Mesothelial cell of epicardium (in vitro differentiated cells): ENCODE measurements around the gene GSG1L. TPM values are rescaled to one million over a fixed set of nuclear protein-coding genes. Genes with fewer than 3 reads are reported as not detected.

Source experiments
- DNase-seq, 2 experiments: peaks; one replicate each; pipeline ENCODE4 v3.0.0; 2021; ENCODE audit warnings: low spot score in 2 of 2; ENCODE audit not compliant: unreplicated experiment in 2 of 2
- H3K27ac Mint-ChIP-seq: 2 replicates; pipeline ENCODE4 v1.8.0; 2021; ENCODE audit warnings: mixed read lengths
- H3K27me3 Mint-ChIP-seq: 2 replicates; pipeline ENCODE4 v1.8.0; 2021; ENCODE audit warnings: low read depth, mixed read lengths
- H3K36me3 Mint-ChIP-seq: 2 replicates; pipeline ENCODE4 v1.8.0; 2021; ENCODE audit warnings: mixed read lengths
- H3K4me1 Mint-ChIP-seq: 2 replicates; pipeline ENCODE4 v1.8.0; 2021; ENCODE audit warnings: mixed read lengths
- H3K4me3 Mint-ChIP-seq: 2 replicates; pipeline ENCODE4 v1.8.0; 2021; ENCODE audit warnings: mild to moderate bottlenecking, moderate library complexity, mixed read lengths
- H3K9me3 Mint-ChIP-seq: 2 replicates; pipeline ENCODE4 v1.8.0; 2021; ENCODE audit warnings: mixed read lengths
- CTCF ChIP-seq: fragments of 200-600 bp; sonication (generic); IDR thresholded peaks from one replicate; pipeline ENCODE4 v1.5.0; 2021; ENCODE audit warnings: antibody characterized with exemption; ENCODE audit not compliant: unreplicated experiment
- total RNA-seq: library from RNA; stranded (reverse); gene quantifications from 3 replicates; pipeline ENCODE4 v1.2.1, GENCODE V29; 2021

Gene GSG1L
- total RNA-seq, 1 donor from 2014 or later: 1.7 TPM

GRCh38 chr16:27820646-27821345 is 242.7 kb downstream of the GSG1L start:
- peaks cover 30% of the 10 kb centered on the region for H3K27me3 Mint-ChIP-seq
- no peak for DNase-seq

GRCh38 chr16:27819881-27820610 is 243.5 kb downstream of the GSG1L start:
- TF ChIP-seq CTCF: no peak
- H3K4me3 Mint-ChIP-seq: no peak overlapping the region
- H3K36me3 Mint-ChIP-seq: no peaks in the 10 kb centered on the region
- H3K4me1 Mint-ChIP-seq: peaks cover 17% of the 10 kb centered on the region
- H3K27ac Mint-ChIP-seq: no peak overlapping the region
- peaks cover 28% of the 10 kb centered on the region for H3K27me3 Mint-ChIP-seq
- H3K9me3 Mint-ChIP-seq: peaks cover 3% of the 10 kb centered on the region
- no peak for DNase-seq

More at GRCh38 chr16:27820646-27821345, 242.7 kb downstream of the GSG1L start:
- H3K4me1 Mint-ChIP-seq: peaks cover 17% of the 10 kb centered on the region
- no peak overlapping the region for H3K27ac Mint-ChIP-seq
- TF ChIP-seq CTCF: no peak
- no peaks in the 10 kb centered on the region for H3K36me3 Mint-ChIP-seq
- no peak overlapping the region for H3K4me3 Mint-ChIP-seq
- no peaks in the 10 kb centered on the region for H3K9me3 Mint-ChIP-seq

DNA sequence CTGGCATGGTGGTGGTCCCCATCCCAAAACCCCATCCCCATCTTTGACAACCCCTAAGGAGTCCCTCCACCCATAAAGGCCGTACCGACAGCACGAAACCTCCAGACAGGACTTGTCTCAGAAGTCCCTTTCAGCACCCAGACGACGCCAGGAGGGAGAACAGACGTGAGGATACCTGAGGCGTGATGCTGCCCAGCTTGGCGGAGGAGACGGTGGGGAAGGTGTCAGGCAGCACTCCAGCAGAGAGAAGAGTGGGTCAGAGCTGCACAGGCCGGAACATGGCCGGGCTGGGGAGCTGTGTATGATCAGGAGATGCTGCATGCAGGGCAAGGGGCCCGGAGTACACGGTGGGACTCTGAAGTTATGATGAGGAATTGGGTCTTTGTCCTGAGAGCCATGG is 244.2 kb downstream of the GSG1L start:
- Mint-ChIP-seq H3K27me3 (peaks cover 23% of the 10 kb centered on the region), H3K9me3 (peaks cover 4% of the 10 kb centered on the region), H3K36me3 (no peaks in the 10 kb centered on the region), H3K4me1 (peaks cover 17% of the 10 kb centered on the region), H3K4me3 (no peak overlapping the region), H3K27ac (no peak overlapping the region)
- DNase-seq: no peak
- TF ChIP-seq CTCF: no peak

GRCh38 chr16:27818246-27818645 is 245.3 kb downstream of the GSG1L start:
- Mint-ChIP-seq H3K27ac (peak overlapping the region; percentile 78), H3K36me3 (no peaks in the 10 kb centered on the region), H3K4me3 (no peak overlapping the region), H3K27me3 (peaks cover 19% of the 10 kb centered on the region), H3K4me1 (peaks cover 17% of the 10 kb centered on the region), H3K9me3 (peaks cover 4% of the 10 kb centered on the region)
- no peak for TF ChIP-seq CTCF
- DNase-seq: no peak

DNA sequence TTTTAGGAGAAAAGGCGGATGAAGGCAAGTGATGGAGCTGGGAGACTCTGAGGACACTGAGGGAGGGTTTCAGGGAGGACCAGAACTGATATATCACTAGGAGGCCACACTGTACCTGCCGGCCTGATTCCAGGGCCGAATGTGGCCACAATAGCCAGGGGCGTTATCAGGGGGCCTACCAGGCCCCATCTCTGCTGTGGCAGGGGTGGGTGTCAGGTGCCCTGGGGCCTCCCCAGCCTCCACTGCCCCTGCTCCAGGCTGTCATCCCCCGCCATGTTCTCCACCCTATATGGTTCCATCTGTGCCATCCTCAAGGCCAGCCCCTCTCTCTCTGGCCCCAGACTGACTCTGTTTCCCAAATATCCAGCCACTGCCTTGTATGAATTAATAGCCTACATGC is 246.5 kb downstream of the GSG1L start:
- no peak for TF ChIP-seq CTCF
- H3K36me3 Mint-ChIP-seq: no peaks in the 10 kb centered on the region

More for the DNA sequence above, 246.5 kb downstream of the GSG1L start:
- peaks cover 11% of the 10 kb centered on the region for H3K4me1 Mint-ChIP-seq
- H3K27me3 Mint-ChIP-seq: peaks cover 19% of the 10 kb centered on the region
- no peak overlapping the region for H3K4me3 Mint-ChIP-seq
- H3K9me3 Mint-ChIP-seq: peaks cover 4% of the 10 kb centered on the region
- no peak for DNase-seq
- H3K27ac Mint-ChIP-seq: no peak overlapping the region
